T-helper 1 cell treated with Interleukin-12 subunit alpha and Interleukin-12 subunit beta and Interleukin-4 antibody, amounts not matched to agents 30 μg/mL and 1 μg/mL, for 36 hours (primary cell): Measurements from ENCODE around the gene FYN.
"Not testable (repeated sequence)": the region's sequence is repeated elsewhere in the genome, so short reads cannot be mapped to it uniquely, and the experiment has no call there.

Source experiments
- H3K27ac Mint-ChIP-seq: one replicate; pipeline ENCODE4 v1.8.0; 2021; ENCODE audit warnings: mild to moderate bottlenecking, mixed read lengths
- H3K27me3 Mint-ChIP-seq: one replicate; pipeline ENCODE4 v1.8.0; 2021; ENCODE audit warnings: low read depth, mixed read lengths
- H3K36me3 Mint-ChIP-seq: one replicate; pipeline ENCODE4 v1.8.0; 2021; ENCODE audit warnings: low read depth, mixed read lengths
- H3K4me1 Mint-ChIP-seq: one replicate; pipeline ENCODE4 v1.8.0; 2021; ENCODE audit warnings: low read depth, mixed read lengths
- H3K4me3 Mint-ChIP-seq: one replicate; pipeline ENCODE4 v1.8.0; 2021; ENCODE audit warnings: mild to moderate bottlenecking, moderate library complexity, mixed read lengths
- H3K9me3 Mint-ChIP-seq: one replicate; pipeline ENCODE4 v1.8.0; 2021; ENCODE audit warnings: mixed read lengths

The FYN gene

DNA sequence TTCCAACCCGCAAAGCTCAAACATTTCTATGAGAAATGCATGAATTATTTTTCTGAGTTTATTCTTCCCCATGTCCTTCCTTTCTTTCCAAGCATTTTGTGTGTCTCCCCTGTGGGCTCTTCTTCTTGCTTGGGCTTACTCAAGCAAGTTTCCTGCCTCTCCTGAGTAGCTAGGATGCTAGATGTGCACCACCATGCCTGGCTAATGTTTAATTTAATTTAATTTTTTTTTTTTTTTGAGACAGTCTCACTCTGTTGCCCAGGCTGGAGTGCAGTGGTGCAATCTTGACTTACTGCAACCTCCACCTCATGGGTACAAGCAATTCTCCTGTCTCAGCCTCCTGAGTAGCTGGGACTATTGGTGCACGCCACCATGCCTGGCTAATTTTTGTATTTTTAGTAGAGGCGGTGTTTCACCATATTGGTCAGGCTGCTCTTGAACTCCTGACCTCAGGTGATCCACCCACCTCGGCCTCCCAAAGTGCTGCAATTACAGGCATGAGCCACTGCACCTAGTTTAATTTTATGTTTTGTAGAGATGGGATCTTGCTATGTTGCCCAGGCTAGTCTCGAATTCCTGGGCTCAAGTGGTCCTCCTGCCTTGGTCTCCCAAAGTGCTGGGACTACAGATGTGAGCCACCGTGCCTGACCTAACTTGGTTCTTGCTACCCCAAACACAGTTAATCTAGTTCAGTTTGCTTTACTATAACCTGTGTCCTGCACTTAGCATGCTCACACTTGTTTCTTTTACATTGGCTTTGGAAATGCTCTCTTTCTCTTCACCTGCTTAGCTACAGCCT is 192.2 kb downstream of the FYN start:
- H3K9me3 Mint-ChIP-seq, H3K27me3 Mint-ChIP-seq, H3K27ac Mint-ChIP-seq, H3K4me3 Mint-ChIP-seq: not testable (repeated sequence)
- H3K4me1 Mint-ChIP-seq: peaks cover 16% of the 10 kb centered on the region
- peaks cover 48% of the 10 kb centered on the region for H3K36me3 Mint-ChIP-seq

GRCh38 chr6:111680015-111680712 is 193.1 kb downstream of the FYN start:
- Mint-ChIP-seq H3K36me3 (peaks cover 45% of the 10 kb centered on the region), H3K4me3 (no peak overlapping the region), H3K27me3 (no peaks in the 10 kb centered on the region), H3K4me1 (peaks cover 17% of the 10 kb centered on the region), H3K9me3 (no peaks in the 10 kb centered on the region), H3K27ac (no peak overlapping the region)

DNA sequence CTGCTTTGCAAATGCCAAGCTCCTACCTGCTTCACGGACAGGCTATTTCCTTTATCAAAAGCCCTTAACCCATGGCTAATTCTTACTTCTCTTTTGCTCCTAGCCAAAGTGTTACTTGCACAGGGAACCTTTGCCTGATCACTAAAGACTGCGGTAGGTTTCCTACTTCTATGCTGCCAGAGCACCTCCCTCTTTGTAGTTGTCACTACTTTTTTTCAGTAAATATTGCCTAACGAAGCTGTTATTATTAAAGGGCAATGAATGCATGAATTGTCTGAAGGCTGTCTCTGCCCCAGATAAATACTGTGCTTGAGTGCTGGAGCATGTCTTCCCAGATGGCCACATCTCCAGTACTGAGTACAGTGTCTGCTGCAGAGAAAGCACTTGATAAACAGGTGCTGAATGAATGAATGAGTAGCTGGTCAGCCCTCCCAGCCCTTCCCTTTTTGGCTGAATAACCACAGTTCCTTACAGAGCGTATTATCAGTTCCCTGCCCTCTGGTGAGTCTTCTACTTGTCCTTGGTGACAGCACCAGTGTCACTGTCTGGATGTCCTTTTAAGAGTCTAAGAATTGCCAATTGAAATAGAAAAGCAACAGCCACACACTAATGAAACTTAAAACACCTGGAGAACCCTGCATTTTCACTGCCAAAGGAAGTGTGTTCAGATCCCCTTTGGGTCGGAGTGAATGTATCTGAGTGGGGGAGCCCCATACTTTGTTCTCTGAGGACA is 194.0 kb downstream of the FYN start:
- no peaks in the 10 kb centered on the region for H3K9me3 Mint-ChIP-seq
- H3K4me3 Mint-ChIP-seq: no peak overlapping the region
- H3K27ac Mint-ChIP-seq: peak overlapping the region; percentile 2
- no peaks in the 10 kb centered on the region for H3K27me3 Mint-ChIP-seq
- H3K36me3 Mint-ChIP-seq: peaks cover 41% of the 10 kb centered on the region
- H3K4me1 Mint-ChIP-seq: peaks cover 13% of the 10 kb centered on the region

GRCh38 chr6:111677249-111677990 is 195.8 kb downstream of the FYN start:
- Mint-ChIP-seq H3K27me3 (no peaks in the 10 kb centered on the region), H3K27ac (no peak overlapping the region), H3K4me3 (no peak overlapping the region), H3K4me1 (peaks cover 3% of the 10 kb centered on the region), H3K9me3 (no peaks in the 10 kb centered on the region), H3K36me3 (peaks cover 40% of the 10 kb centered on the region)

- Mint-ChIP-seq H3K36me3 (peaks cover 37% of the 10 kb centered on the region), H3K4me1 (peaks cover 3% of the 10 kb centered on the region), H3K4me3 (no peak overlapping the region)
These were observed 196.9 kb downstream of the FYN start for GRCh38 chr6:111676383-111676782.

DNA sequence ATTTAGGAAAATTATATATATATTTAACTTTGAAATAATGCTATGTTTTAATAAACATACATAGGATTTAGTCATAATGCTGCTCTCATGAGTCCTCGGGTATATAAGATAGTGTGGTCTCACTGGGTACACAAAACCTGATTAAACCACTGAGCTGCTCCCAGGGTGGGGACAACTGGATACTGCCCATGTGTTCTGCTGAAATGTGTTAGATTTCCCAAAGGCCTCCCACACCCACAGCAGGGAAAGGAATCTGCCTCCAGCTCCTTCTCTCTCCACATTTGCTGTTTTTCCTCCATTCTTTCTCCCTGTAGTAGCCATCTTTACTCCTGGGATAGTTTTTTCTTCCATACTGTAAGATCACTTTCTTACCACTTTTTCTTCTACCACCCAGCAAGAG is 198.4 kb downstream of the FYN start:
- H3K27me3 Mint-ChIP-seq: no peaks in the 10 kb centered on the region
- H3K27ac Mint-ChIP-seq: no peak overlapping the region
- H3K4me3 Mint-ChIP-seq: no peak overlapping the region
- no peaks in the 10 kb centered on the region for H3K9me3 Mint-ChIP-seq
- peaks cover 34% of the 10 kb centered on the region for H3K36me3 Mint-ChIP-seq
- H3K4me1 Mint-ChIP-seq: peaks cover 3% of the 10 kb centered on the region

More at GRCh38 chr6:111676383-111676782, 196.9 kb downstream of the FYN start:
- Mint-ChIP-seq H3K9me3 (no peaks in the 10 kb centered on the region), H3K27ac (no peak overlapping the region), H3K27me3 (no peaks in the 10 kb centered on the region)

GRCh38 chr6:111674413-111674812 is 198.8 kb downstream of the FYN start:
- Mint-ChIP-seq H3K27me3 (no peaks in the 10 kb centered on the region), H3K4me1 (peaks cover 3% of the 10 kb centered on the region), H3K27ac (no peak overlapping the region), H3K4me3 (no peak overlapping the region), H3K9me3 (no peaks in the 10 kb centered on the region), H3K36me3 (peaks cover 30% of the 10 kb centered on the region)

GRCh38 chr6:111673937-111674336 is 199.3 kb downstream of the FYN start:
- H3K27me3 Mint-ChIP-seq: no peaks in the 10 kb centered on the region

GRCh38 chr6:111673532-111673931 is 199.7 kb downstream of the FYN start:
- H3K36me3 Mint-ChIP-seq: peaks cover 25% of the 10 kb centered on the region
- no peaks in the 10 kb centered on the region for H3K9me3 Mint-ChIP-seq
- H3K27me3 Mint-ChIP-seq: no peaks in the 10 kb centered on the region
- no peak overlapping the region for H3K4me3 Mint-ChIP-seq
- no peak overlapping the region for H3K27ac Mint-ChIP-seq
- peaks cover 3% of the 10 kb centered on the region for H3K4me1 Mint-ChIP-seq

More at GRCh38 chr6:111673937-111674336, 199.3 kb downstream of the FYN start:
- Mint-ChIP-seq H3K36me3 (peaks cover 28% of the 10 kb centered on the region), H3K9me3 (no peaks in the 10 kb centered on the region), H3K4me1 (peaks cover 3% of the 10 kb centered on the region), H3K27ac (no peak overlapping the region), H3K4me3 (no peak overlapping the region)

GRCh38 chr6:111672761-111673450 is 200.3 kb downstream of the FYN start:
- no peak overlapping the region for H3K4me3 Mint-ChIP-seq
- no peaks in the 10 kb centered on the region for H3K27me3 Mint-ChIP-seq
- H3K27ac Mint-ChIP-seq: peak overlapping the region; percentile 49
- H3K36me3 Mint-ChIP-seq: peaks cover 31% of the 10 kb centered on the region
- H3K9me3 Mint-ChIP-seq: no peaks in the 10 kb centered on the region
- H3K4me1 Mint-ChIP-seq: peaks cover 3% of the 10 kb centered on the region

DNA sequence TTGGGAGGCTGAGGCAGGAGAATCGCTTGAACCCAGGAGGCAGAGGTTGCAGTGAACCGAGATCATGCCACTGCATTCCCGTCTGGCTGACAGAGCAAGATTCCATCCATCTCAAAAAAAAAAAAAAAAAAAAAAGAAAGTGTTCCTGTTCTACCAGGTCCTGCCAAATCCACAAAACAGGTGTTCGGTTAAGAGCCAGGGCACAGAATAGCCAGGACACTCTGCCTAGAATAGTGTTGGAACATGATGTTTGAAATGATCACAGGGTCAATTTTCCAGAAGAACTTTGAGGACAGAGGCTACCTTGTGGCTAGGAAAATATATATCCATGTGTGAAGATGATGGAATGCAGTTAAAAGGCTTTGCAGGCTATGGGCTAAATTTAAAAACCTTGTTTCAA is 203.9 kb downstream of the FYN start:
- H3K9me3 Mint-ChIP-seq: no peaks in the 10 kb centered on the region
- no peak overlapping the region for H3K4me3 Mint-ChIP-seq
- peaks cover 38% of the 10 kb centered on the region for H3K36me3 Mint-ChIP-seq
- peaks cover 2% of the 10 kb centered on the region for H3K4me1 Mint-ChIP-seq
- H3K27ac Mint-ChIP-seq: no peak overlapping the region
- H3K27me3 Mint-ChIP-seq: no peaks in the 10 kb centered on the region

DNA sequence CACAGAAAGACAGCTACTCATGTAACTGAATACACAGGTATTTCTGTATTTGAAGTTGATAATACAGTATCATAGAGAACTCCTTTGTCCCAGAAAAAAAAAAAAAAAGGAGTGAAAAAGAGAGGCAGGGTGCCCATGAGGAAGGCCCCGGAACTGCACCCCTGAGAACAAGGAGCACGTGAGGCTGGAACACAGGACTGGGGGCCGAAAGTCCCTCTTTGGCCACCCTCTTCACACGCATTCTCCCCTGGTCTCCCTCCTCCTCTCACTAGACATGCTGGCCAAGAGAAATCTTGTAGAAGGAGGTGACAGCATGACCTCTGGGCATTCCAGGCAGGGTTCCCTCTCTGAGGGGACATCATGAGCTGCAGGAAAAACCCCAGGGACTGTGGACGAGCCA is 204.8 kb downstream of the FYN start:
- no peak overlapping the region for H3K4me3 Mint-ChIP-seq
- no peaks in the 10 kb centered on the region for H3K27me3 Mint-ChIP-seq
- H3K4me1 Mint-ChIP-seq: peaks cover 2% of the 10 kb centered on the region
- H3K36me3 Mint-ChIP-seq: peaks cover 37% of the 10 kb centered on the region
- H3K9me3 Mint-ChIP-seq: no peaks in the 10 kb centered on the region
- H3K27ac Mint-ChIP-seq: no peak overlapping the region

DNA sequence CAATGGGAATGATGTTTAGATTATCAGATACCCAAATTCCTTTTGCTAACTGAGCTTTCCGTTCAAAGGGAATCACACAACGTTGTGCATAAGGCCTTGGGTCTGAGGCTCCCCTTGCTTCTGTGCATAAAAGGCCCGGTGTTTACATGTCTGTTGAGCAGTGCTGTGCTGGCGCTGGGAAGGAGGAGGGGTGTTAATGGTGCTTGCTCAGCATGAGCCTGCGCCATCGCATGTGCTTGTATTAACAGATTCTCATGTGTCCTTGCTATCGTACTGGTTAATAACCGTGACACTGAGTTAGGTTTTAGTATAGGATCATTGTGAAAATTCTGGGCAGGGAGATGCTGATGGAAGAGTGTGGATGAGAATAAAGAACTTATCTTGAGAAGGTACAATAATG is 205.3 kb downstream of the FYN start:
- peaks cover 33% of the 10 kb centered on the region for H3K36me3 Mint-ChIP-seq
- no peak overlapping the region for H3K27ac Mint-ChIP-seq
- H3K27me3 Mint-ChIP-seq: no peaks in the 10 kb centered on the region
- peaks cover 2% of the 10 kb centered on the region for H3K4me1 Mint-ChIP-seq
- H3K9me3 Mint-ChIP-seq: no peaks in the 10 kb centered on the region
- H3K4me3 Mint-ChIP-seq: no peak overlapping the region

DNA sequence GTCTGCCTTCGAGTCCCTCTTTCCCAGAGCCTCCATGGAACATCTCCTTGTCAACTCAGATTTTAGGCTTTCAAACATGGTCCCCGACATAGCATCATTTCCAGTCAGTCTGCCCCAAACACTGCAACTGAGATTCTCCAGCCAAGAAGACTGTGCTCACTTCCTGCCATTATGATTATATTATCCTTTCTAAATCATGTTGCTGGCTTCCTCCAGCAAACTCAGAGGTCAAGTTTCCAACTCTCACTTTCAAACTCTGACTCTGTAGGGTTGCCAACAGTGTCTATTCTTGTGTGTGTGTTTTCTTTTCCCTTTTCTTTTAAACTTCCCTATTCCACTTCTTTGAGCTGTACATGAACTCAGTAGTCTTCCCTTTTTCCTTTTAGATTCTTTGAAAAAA is 206.4 kb downstream of the FYN start:
- Mint-ChIP-seq H3K27me3 (no peaks in the 10 kb centered on the region), H3K9me3 (no peaks in the 10 kb centered on the region), H3K27ac (no peak overlapping the region), H3K4me1 (peaks cover 2% of the 10 kb centered on the region), H3K36me3 (peaks cover 27% of the 10 kb centered on the region), H3K4me3 (no peak overlapping the region)
